Endometrial microvascular endothelial cells (primary cell): Measurements from ENCODE around the gene CLRN3. TPM values are rescaled to one million over a fixed set of nuclear protein-coding genes. Genes with fewer than 3 reads are reported as not detected.

Experiments
- total RNA-seq: library from RNA; depleted of rRNA; stranded (reverse); fragments of >200 nt; gene quantifications from one replicate; pipeline ENCODE4 v1.2.3, GENCODE V29; 2015; ENCODE audit errors: inconsistent ontology term

Gene CLRN3
- total RNA-seq, 1 donor from 2014 or later, result not detected

Other genes starting within 250 kb of the CLRN3 start
- gene FOXI2, start 155.8 kb downstream of the CLRN3 start, total RNA-seq, result not detected
- 23.9 TPM for gene PTPRE, start 14.2 kb upstream of the CLRN3 start, total RNA-seq
- 43.8 TPM for gene MKI67, start 233.5 kb upstream of the CLRN3 start, total RNA-seq